Ascending aorta (tissue), 2 donors: ENCODE results near the gene SERPINA6. TPM values are rescaled to one million over a fixed set of nuclear protein-coding genes. Genes with fewer than 3 reads are reported as not detected.

Experiments
- DNase-seq, 2 donors: peaks; one replicate each; pipeline ENCODE4 v3.0.0-alpha.2; 2019; ENCODE audit warnings: low spot score in 2 of 2
- H3K27ac ChIP-seq, 2 donors: fragments of 200-600 bp; sonication (generic); one replicate each; pipeline ENCODE4 v1.5.1; 2016 to 2017; ENCODE audit warnings: mild to moderate bottlenecking in 1 of 2
- H3K27me3 ChIP-seq: fragments of 200-600 bp; sonication (generic); one replicate; pipeline ENCODE4 v1.5.1; 2017
- H3K36me3 ChIP-seq, 2 donors: fragments of 200-600 bp; sonication (generic); one replicate each; pipeline ENCODE4 v1.5.1; 2016
- H3K4me1 ChIP-seq, 2 donors: fragments of 200-600 bp; sonication (generic); one replicate each; pipeline ENCODE4 v1.5.1; 2016 to 2017; ENCODE audit warnings: mild to moderate bottlenecking in 1 of 2
- H3K4me3 ChIP-seq, 2 donors: fragments of 200-600 bp; sonication (generic); one replicate each; pipeline ENCODE4 v1.5.1; 2016 to 2017; ENCODE audit warnings: mild to moderate bottlenecking in 1 of 2
- H3K9me3 ChIP-seq, 2 donors: fragments of 200-600 bp; sonication (generic); one replicate each; pipeline ENCODE4 v1.5.1; 2016
- intact Hi-C: fragments of 100-400 bp; cut with DNase I; formaldehyde crosslinking; loops from one replicate; pipeline ENCODE4 v1.15.1; 2023
- total RNA-seq: library from RNA; depleted of rRNA; stranded (reverse); fragments of >200 nt; gene quantifications from one replicate; pipeline ENCODE4 v1.1.0, GENCODE V29; 2016
- TF ChIP-seq, protein P1 (sequence below), 3 experiments: fragments of 200-600 bp in 2 of 3; fragments of 450-650 bp in 1 of 3; sonication (generic) in 2 of 3; IDR thresholded peaks; one replicate each; pipeline ENCODE4 v1.5.1; 2016 to 2019; ENCODE audit warnings: antibody characterized with exemption in 3 of 3, mild to moderate bottlenecking in 1 of 3, moderate library complexity in 1 of 3

The SERPINA6 gene
- total RNA-seq, 1 donor from 2014 or later: not detected

- H3K36me3 ChIP-seq: no peaks in the 10 kb centered on the region
- no peak overlapping the region for H3K4me3 ChIP-seq
- no peak overlapping the region for H3K27ac ChIP-seq
- H3K27me3 ChIP-seq: no peaks in the 10 kb centered on the region
- intact Hi-C loops: no loop called here
- H3K9me3 ChIP-seq: no peaks in the 10 kb centered on the region
- TF ChIP-seq, protein P1, sequence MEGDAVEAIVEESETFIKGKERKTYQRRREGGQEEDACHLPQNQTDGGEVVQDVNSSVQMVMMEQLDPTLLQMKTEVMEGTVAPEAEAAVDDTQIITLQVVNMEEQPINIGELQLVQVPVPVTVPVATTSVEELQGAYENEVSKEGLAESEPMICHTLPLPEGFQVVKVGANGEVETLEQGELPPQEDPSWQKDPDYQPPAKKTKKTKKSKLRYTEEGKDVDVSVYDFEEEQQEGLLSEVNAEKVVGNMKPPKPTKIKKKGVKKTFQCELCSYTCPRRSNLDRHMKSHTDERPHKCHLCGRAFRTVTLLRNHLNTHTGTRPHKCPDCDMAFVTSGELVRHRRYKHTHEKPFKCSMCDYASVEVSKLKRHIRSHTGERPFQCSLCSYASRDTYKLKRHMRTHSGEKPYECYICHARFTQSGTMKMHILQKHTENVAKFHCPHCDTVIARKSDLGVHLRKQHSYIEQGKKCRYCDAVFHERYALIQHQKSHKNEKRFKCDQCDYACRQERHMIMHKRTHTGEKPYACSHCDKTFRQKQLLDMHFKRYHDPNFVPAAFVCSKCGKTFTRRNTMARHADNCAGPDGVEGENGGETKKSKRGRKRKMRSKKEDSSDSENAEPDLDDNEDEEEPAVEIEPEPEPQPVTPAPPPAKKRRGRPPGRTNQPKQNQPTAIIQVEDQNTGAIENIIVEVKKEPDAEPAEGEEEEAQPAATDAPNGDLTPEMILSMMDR (IDR thresholded peaks at IDR 0.05): no peak
- no peak for DNase-seq
- no peaks in the 10 kb centered on the region for H3K4me1 ChIP-seq
Measured at GRCh38 chr14:94329857-94330256, 6.7 kb upstream of the SERPINA6 start.

DNA sequence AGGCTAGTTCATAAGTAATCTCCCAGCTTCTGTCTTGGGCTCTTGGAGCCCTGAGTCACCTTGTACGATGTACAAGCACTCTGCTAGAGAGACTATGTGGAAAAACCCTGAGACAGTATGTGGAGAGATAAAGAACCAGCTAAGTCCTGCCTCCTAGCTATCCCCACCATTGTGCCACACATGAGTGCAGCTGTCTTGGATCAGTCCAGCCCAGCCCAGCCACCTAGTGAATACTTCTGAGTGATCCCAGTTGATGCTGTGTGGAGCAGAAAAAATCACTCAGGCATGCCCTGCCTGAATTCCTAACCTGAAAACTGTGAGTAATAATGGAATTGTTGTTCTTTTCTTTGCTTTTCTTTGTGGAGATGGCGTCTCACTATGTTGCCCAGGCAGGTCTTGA lies 5.1 kb upstream of the SERPINA6 start:
- no peak overlapping the region for H3K4me3 ChIP-seq
- intact Hi-C loops: no loop called here
- no peaks in the 10 kb centered on the region for H3K9me3 ChIP-seq
- DNase-seq: no peak
- TF ChIP-seq, protein P1 (IDR thresholded peaks at IDR 0.05): no peak
- H3K27ac ChIP-seq: no peak overlapping the region
- H3K27me3 ChIP-seq: no peaks in the 10 kb centered on the region
- no peaks in the 10 kb centered on the region for H3K36me3 ChIP-seq
- no peaks in the 10 kb centered on the region for H3K4me1 ChIP-seq

DNA sequence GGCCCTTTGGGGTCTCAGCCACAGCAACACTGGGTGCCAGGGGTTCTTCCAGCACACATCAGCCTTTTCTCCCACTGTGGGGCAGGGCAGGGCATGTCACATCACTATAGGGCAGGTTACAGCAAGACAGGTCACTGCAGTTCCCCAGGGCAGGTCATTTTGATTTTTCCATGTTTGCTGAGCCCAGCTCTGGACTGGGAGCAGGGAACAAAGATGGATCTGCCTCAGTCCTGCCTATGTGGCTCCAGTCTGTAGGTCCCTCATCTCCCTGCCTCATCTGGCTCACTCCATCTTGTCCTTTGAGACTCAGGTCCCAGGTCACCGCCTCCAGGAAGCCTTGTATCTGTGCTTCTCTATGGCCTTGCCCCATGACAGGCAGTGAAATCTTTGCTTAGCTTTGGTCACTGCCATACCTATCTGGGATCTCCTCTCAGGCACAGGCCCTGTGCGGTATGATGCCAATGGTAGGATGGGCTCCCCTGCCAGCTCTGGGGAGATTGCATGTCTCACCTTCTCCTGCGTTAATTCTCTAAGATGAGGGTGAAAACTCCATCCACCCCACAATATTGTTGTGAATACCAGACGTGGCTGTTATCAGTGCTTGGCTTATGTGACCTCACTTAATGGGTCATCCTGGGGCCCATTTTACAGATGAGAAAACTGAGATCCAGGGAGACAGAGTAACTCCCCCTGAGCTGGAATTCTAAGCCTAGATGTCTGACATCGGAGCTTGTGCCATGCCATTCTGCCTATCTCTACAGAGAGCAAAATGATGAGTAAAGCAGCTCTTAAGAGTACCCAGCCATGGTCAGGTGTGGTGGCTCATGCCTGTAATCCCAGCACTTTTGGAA lies 1.5 kb downstream of the SERPINA6 start:
- TF ChIP-seq, protein P1 (IDR thresholded peaks at IDR 0.05): no peak

GRCh38 chr14:94320243-94320642 lies 2.9 kb downstream of the SERPINA6 start:
- intact Hi-C loops: no loop called here
- TF ChIP-seq, protein P1 (IDR thresholded peaks at IDR 0.05): no peak
- DNase-seq: no peak
- H3K4me1 ChIP-seq: no peaks in the 10 kb centered on the region
- no peak overlapping the region for H3K27ac ChIP-seq
- no peaks in the 10 kb centered on the region for H3K36me3 ChIP-seq
- no peaks in the 10 kb centered on the region for H3K27me3 ChIP-seq
- no peak overlapping the region for H3K4me3 ChIP-seq
- no peaks in the 10 kb centered on the region for H3K9me3 ChIP-seq

More for the DNA sequence above, 1.5 kb downstream of the SERPINA6 start:
- no peak overlapping the region for H3K4me3 ChIP-seq
- H3K27me3 ChIP-seq: no peaks in the 10 kb centered on the region
- H3K9me3 ChIP-seq: no peaks in the 10 kb centered on the region
- no peak for DNase-seq
- H3K36me3 ChIP-seq: no peaks in the 10 kb centered on the region
- H3K4me1 ChIP-seq: no peaks in the 10 kb centered on the region
- H3K27ac ChIP-seq: no peak overlapping the region
- intact Hi-C loops: no loop called here

DNA sequence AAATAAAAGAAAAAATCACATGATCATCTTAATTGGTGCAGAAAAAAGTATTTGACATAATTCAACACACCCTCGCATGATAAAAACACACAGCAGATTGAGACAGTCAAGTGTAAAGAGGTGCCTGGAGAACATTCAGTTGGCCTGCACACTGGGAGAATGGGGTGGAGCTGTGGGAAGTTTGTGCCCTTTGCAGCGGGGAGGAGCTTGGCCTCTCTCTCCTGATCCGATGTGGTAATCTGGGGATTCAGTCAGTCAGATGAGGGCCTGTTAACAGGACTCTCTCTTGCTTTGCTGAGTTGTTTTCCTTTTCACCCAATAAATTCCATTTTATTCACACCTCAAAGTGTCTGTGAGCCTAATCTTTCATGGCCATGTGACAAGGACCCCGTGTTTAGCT lies 5.9 kb downstream of the SERPINA6 start:
- no peaks in the 10 kb centered on the region for H3K27me3 ChIP-seq

More for the DNA sequence above, 5.9 kb downstream of the SERPINA6 start:
- no peak for DNase-seq
- Histone ChIP-seq H3K36me3 (no peaks in the 10 kb centered on the region), H3K4me3 (no peak overlapping the region), H3K4me1 (no peaks in the 10 kb centered on the region), H3K9me3 (no peaks in the 10 kb centered on the region), H3K27ac (no peak overlapping the region)
- intact Hi-C loops: no loop called here
- TF ChIP-seq, protein P1 (IDR thresholded peaks at IDR 0.05): no peak
